CD8-positive, alpha-beta memory T cell (primary cell): ENCODE results near the gene ZNF318. TPM values are rescaled to one million over a fixed set of nuclear protein-coding genes. Genes with fewer than 3 reads are reported as not detected.
A peak's percentile ranks its signal among the peaks of the same experiment; 100 is the strongest.
"Not testable (repeated sequence)": the region's sequence is repeated elsewhere in the genome, so short reads cannot be mapped to it uniquely, and the experiment has no call there.

Experiments
- CTCF ChIA-PET: fragments of 350-600 bp; sonication (Branson Sonifier 250); formaldehyde crosslinking; loops from one replicate; lab custom pipeline; 2021; ENCODE audit warnings: antibody characterized with exemption; lab: Charles Lee
- POLR2A ChIA-PET: fragments of 350-600 bp; sonication (Branson Sonifier 250); formaldehyde crosslinking; loops from one replicate; lab custom pipeline; 2021; ENCODE audit warnings: antibody characterized with exemption; lab: Charles Lee
- DNase-seq, 5 donors: peaks; one replicate each; pipeline versions ENCODE4 v3.0.0 to v3.0.0-alpha.2; 2020 to 2022; ENCODE audit warnings: mixed read lengths in 1 of 5
- H3K27ac ChIP-seq: one replicate; pipeline ENCODE4 v1.7.0; 2013; ENCODE audit warnings: low read depth, mild to moderate bottlenecking, low read length, moderate library complexity
- H3K27me3 ChIP-seq: 2 replicates; pipeline ENCODE4 v1.7.0; 2013; ENCODE audit warnings: low read length, mild to moderate bottlenecking; ENCODE audit not compliant: insufficient read depth, poor library complexity, severe bottlenecking
- H3K36me3 ChIP-seq: 2 replicates; pipeline ENCODE4 v1.7.0; 2013; ENCODE audit warnings: mild to moderate bottlenecking, low read length, moderate library complexity; ENCODE audit not compliant: insufficient read depth
- H3K4me1 ChIP-seq: 2 replicates; pipeline ENCODE4 v1.7.0; 2013; ENCODE audit warnings: mild to moderate bottlenecking, low read length, moderate library complexity; ENCODE audit not compliant: insufficient read depth
- H3K4me3 ChIP-seq: 2 replicates; pipeline ENCODE4 v1.7.0; 2013; ENCODE audit warnings: mild to moderate bottlenecking, low read length
- H3K9me3 ChIP-seq: 2 replicates; pipeline ENCODE4 v1.7.0; 2013; ENCODE audit warnings: mild to moderate bottlenecking, low read length
- H3K27ac Mint-ChIP-seq, 8 donors: one replicate each; pipeline ENCODE4 v1.8.0; 2020 to 2021; ENCODE audit warnings: mixed read lengths in 8 of 8, mild to moderate bottlenecking in 6 of 8, inconsistent platforms in 3 of 8, moderate library complexity in 3 of 8
- H3K27me3 Mint-ChIP-seq, 2 donors: one replicate each; pipeline ENCODE4 v1.8.0; 2020 to 2021; ENCODE audit warnings: mixed read lengths in 2 of 2, mild to moderate bottlenecking in 1 of 2, moderate library complexity in 1 of 2
- H3K36me3 Mint-ChIP-seq, 3 donors: one replicate each; pipeline ENCODE4 v1.8.0; 2020 to 2021; ENCODE audit warnings: mixed read lengths in 3 of 3, inconsistent platforms in 1 of 3, mild to moderate bottlenecking in 1 of 3
- H3K4me1 Mint-ChIP-seq, 3 donors: one replicate each; pipeline ENCODE4 v1.8.0; 2020 to 2021; ENCODE audit warnings: mixed read lengths in 3 of 3, inconsistent platforms in 1 of 3, mild to moderate bottlenecking in 1 of 3
- H3K4me3 Mint-ChIP-seq, 7 donors: one replicate each; pipeline ENCODE4 v1.8.0; 2020 to 2021; ENCODE audit warnings: mixed read lengths in 7 of 7, mild to moderate bottlenecking in 6 of 7, moderate library complexity in 4 of 7, inconsistent platforms in 2 of 7
- H3K9me3 Mint-ChIP-seq, 5 donors: one replicate each; pipeline ENCODE4 v1.8.0; 2020 to 2022; ENCODE audit warnings: mixed read lengths in 5 of 5, mild to moderate bottlenecking in 3 of 5, moderate library complexity in 2 of 5, inconsistent platforms in 1 of 5
- polyA plus RNA-seq: library from polyadenylated mRNA; unstranded; fragments of 300-500 nt; fragmentation: Illumina TruSeq; gene quantifications from one replicate; pipeline ENCODE4 v1.2.3, GENCODE V29; 2021
- total RNA-seq, 2 experiments: library from RNA; stranded (reverse); gene quantifications; one replicate each; pipeline ENCODE4 v1.2.3, GENCODE V29; 2021

Gene ZNF318
- total and polyA plus RNA-seq, 3 experiments from 2014 or later = 6.4 to 12.0 (median 11.8) TPM

- DNase-seq = no peak
- H3K36me3 Mint-ChIP-seq = peaks cover 10 to 54% (median 25%) of the 10 kb centered on the region in 3 donors
- Histone ChIP-seq H3K36me3 (peaks cover 23% of the 10 kb centered on the region), H3K27me3 (no peaks in the 10 kb centered on the region), H3K9me3 (no peaks in the 10 kb centered on the region), H3K27ac (no peak overlapping the region), H3K4me3 (no peak overlapping the region), H3K4me1 (no peaks in the 10 kb centered on the region)
- ChIA-PET POLR2A (no interaction called here), CTCF (no interaction called here)
- H3K9me3 Mint-ChIP-seq = no peaks in the 10 kb centered on the region
- no peak overlapping the region for H3K4me3 Mint-ChIP-seq
- peaks cover 0 to 5% (median 3%) of the 10 kb centered on the region in 3 donors for H3K4me1 Mint-ChIP-seq
- H3K27ac Mint-ChIP-seq = no peak overlapping the region
- no peaks in the 10 kb centered on the region for H3K27me3 Mint-ChIP-seq
These were observed 22.0 kb downstream of the ZNF318 start for GRCh38 chr6:43347444-43347843.

GRCh38 chr6:43347021-43347420, 22.4 kb downstream of the ZNF318 start:
- Histone ChIP-seq H3K4me1 (no peaks in the 10 kb centered on the region), H3K27ac (no peak overlapping the region), H3K36me3 (peaks cover 28% of the 10 kb centered on the region), H3K27me3 (no peaks in the 10 kb centered on the region), H3K4me3 (no peak overlapping the region), H3K9me3 (no peaks in the 10 kb centered on the region)
- Mint-ChIP-seq H3K4me1 (peaks cover 0 to 3% (median 3%) of the 10 kb centered on the region in 3 donors), H3K4me3 (no peak overlapping the region), H3K27ac (no peak overlapping the region), H3K9me3 (no peaks in the 10 kb centered on the region), H3K36me3 (peaks cover 9 to 54% (median 23%) of the 10 kb centered on the region in 3 donors), H3K27me3 (no peaks in the 10 kb centered on the region)
- ChIA-PET POLR2A (no interaction called here), CTCF (no interaction called here)
- no peak for DNase-seq

- H3K27ac ChIP-seq, POLR2A ChIA-PET, H3K27ac Mint-ChIP-seq, DNase-seq, H3K9me3 Mint-ChIP-seq, H3K9me3 ChIP-seq, H3K27me3 Mint-ChIP-seq, H3K4me1 ChIP-seq, H3K4me3 Mint-ChIP-seq, H3K4me1 Mint-ChIP-seq, CTCF ChIA-PET, H3K4me3 ChIP-seq, H3K27me3 ChIP-seq: not testable (repeated sequence)
- H3K36me3 ChIP-seq = peaks cover 33% of the 10 kb centered on the region
- peaks cover 9 to 52% (median 21%) of the 10 kb centered on the region in 3 donors for H3K36me3 Mint-ChIP-seq
These were observed 23.2 kb downstream of the ZNF318 start for GRCh38 chr6:43346243-43346642.

GRCh38 chr6:43339168-43339567, 30.3 kb downstream of the ZNF318 start:
- no peak overlapping the region for H3K4me3 Mint-ChIP-seq
- POLR2A ChIA-PET = no interaction called here
- Histone ChIP-seq H3K27ac (no peak overlapping the region), H3K36me3 (peaks cover 51% of the 10 kb centered on the region), H3K4me3 (no peak overlapping the region), H3K9me3 (no peaks in the 10 kb centered on the region), H3K27me3 (no peaks in the 10 kb centered on the region), H3K4me1 (no peaks in the 10 kb centered on the region)
- CTCF ChIA-PET = no interaction called here
- H3K4me1 Mint-ChIP-seq = no peaks in the 10 kb centered on the region
- DNase-seq = no peak
- H3K27me3 Mint-ChIP-seq = no peaks in the 10 kb centered on the region
- peak overlapping the region in 2 of 8 donors; percentile 53 to 87 for H3K27ac Mint-ChIP-seq
- no peaks in the 10 kb centered on the region for H3K9me3 Mint-ChIP-seq
- H3K36me3 Mint-ChIP-seq = peaks cover 9 to 76% (median 30%) of the 10 kb centered on the region in 3 donors

- Histone ChIP-seq H3K4me1 (no peaks in the 10 kb centered on the region), H3K27me3 (no peaks in the 10 kb centered on the region), H3K4me3 (no peak overlapping the region), H3K36me3 (peaks cover 50% of the 10 kb centered on the region), H3K9me3 (no peaks in the 10 kb centered on the region), H3K27ac (no peak overlapping the region)
- POLR2A ChIA-PET = no interaction called here
- H3K4me3 Mint-ChIP-seq = no peak overlapping the region
- no peaks in the 10 kb centered on the region for H3K9me3 Mint-ChIP-seq
- H3K36me3 Mint-ChIP-seq = peaks cover 8 to 70% (median 30%) of the 10 kb centered on the region in 3 donors
- peak overlapping the region in 6 of 8 donors; percentile 20 to 91 (median 50) for H3K27ac Mint-ChIP-seq
- no peaks in the 10 kb centered on the region for H3K27me3 Mint-ChIP-seq
- CTCF ChIA-PET = interaction anchor here (1.1 kb wide), 1 partner anchor 24 kb away, joined by 4 read pairs; no protein-coding TSS in a partner anchor
- DNase-seq = no peak
- no peaks in the 10 kb centered on the region for H3K4me1 Mint-ChIP-seq
These were observed 31.2 kb downstream of the ZNF318 start for GRCh38 chr6:43338243-43338642.

GRCh38 chr6:43336382-43336781, 33.1 kb downstream of the ZNF318 start:
- Histone ChIP-seq H3K27me3 (no peaks in the 10 kb centered on the region), H3K4me3 (no peak overlapping the region), H3K9me3 (no peaks in the 10 kb centered on the region), H3K4me1 (peaks cover 5% of the 10 kb centered on the region), H3K36me3 (peaks cover 35% of the 10 kb centered on the region), H3K27ac (no peak overlapping the region)
- peaks cover 0 to 53% (median 20%) of the 10 kb centered on the region in 3 donors for H3K36me3 Mint-ChIP-seq
- no peaks in the 10 kb centered on the region for H3K27me3 Mint-ChIP-seq
- H3K4me1 Mint-ChIP-seq = peaks cover 7 to 10% (median 9%) of the 10 kb centered on the region in 3 donors
- H3K9me3 Mint-ChIP-seq = no peaks in the 10 kb centered on the region
- ChIA-PET CTCF (no interaction called here), POLR2A (no interaction called here)
- H3K4me3 Mint-ChIP-seq = no peak overlapping the region
- DNase-seq = no peak
- peak overlapping the region in 2 of 8 donors; percentile 4 to 9 for H3K27ac Mint-ChIP-seq

- Mint-ChIP-seq H3K27ac (peak overlapping the region in 1 of 8 donors; percentile 16), H3K4me1 (peaks cover 10 to 14% (median 14%) of the 10 kb centered on the region in 3 donors), H3K36me3 (peaks cover 3 to 46% (median 20%) of the 10 kb centered on the region in 3 donors), H3K4me3 (no peak overlapping the region), H3K9me3 (no peaks in the 10 kb centered on the region), H3K27me3 (no peaks in the 10 kb centered on the region)
- Histone ChIP-seq H3K4me3 (no peak overlapping the region), H3K4me1 (peaks cover 10% of the 10 kb centered on the region), H3K36me3 (peaks cover 28% of the 10 kb centered on the region), H3K27ac (no peak overlapping the region), H3K27me3 (no peaks in the 10 kb centered on the region), H3K9me3 (no peaks in the 10 kb centered on the region)
- no peak for DNase-seq
- ChIA-PET POLR2A (no interaction called here), CTCF (no interaction called here)
These were observed 34.0 kb downstream of the ZNF318 start for GRCh38 chr6:43335469-43335868.

- CTCF ChIA-PET = interaction anchor here (0.9 kb wide), 1 partner anchor 105 kb away, joined by 4 read pairs; the partner anchor contains the start of gene DNPH1
- no peak overlapping the region for H3K4me3 Mint-ChIP-seq
- H3K27ac Mint-ChIP-seq = peak overlapping the region in 2 of 8 donors; percentile 45 to 61
- peaks cover 19% of the 10 kb centered on the region for H3K36me3 ChIP-seq
- no peaks in the 10 kb centered on the region for H3K27me3 ChIP-seq
- H3K9me3 Mint-ChIP-seq = no peaks in the 10 kb centered on the region
- H3K27ac ChIP-seq = no peak overlapping the region
- peaks cover 10 to 14% (median 14%) of the 10 kb centered on the region in 3 donors for H3K4me1 Mint-ChIP-seq
- peaks cover 3 to 37% (median 15%) of the 10 kb centered on the region in 3 donors for H3K36me3 Mint-ChIP-seq
- H3K9me3 ChIP-seq = no peaks in the 10 kb centered on the region
- POLR2A ChIA-PET = no interaction called here
- peak in 1 of 5 donors; percentile 3 for DNase-seq
- H3K4me3 ChIP-seq = no peak overlapping the region
- peaks cover 10% of the 10 kb centered on the region for H3K4me1 ChIP-seq
- H3K27me3 Mint-ChIP-seq = no peaks in the 10 kb centered on the region
These were observed 34.9 kb downstream of the ZNF318 start for GRCh38 chr6:43334466-43335095.
